HG02678 (cell line): ENCODE results near the gene MAP1B.
A peak's percentile ranks its signal among the peaks of the same experiment; 100 is the strongest.
"Not testable (repeated sequence)": the region's sequence is repeated elsewhere in the genome, so short reads cannot be mapped to it uniquely, and the experiment has no call there.

ENCODE experiments used
- ATAC-seq: cut with Tn5 transposase; IDR thresholded peaks from one replicate; pipeline ENCODE4 v1.9.1; 2021; ENCODE audit warnings: mild to moderate bottlenecking, moderate library complexity; ENCODE audit not compliant: unreplicated experiment

The MAP1B gene

DNA sequence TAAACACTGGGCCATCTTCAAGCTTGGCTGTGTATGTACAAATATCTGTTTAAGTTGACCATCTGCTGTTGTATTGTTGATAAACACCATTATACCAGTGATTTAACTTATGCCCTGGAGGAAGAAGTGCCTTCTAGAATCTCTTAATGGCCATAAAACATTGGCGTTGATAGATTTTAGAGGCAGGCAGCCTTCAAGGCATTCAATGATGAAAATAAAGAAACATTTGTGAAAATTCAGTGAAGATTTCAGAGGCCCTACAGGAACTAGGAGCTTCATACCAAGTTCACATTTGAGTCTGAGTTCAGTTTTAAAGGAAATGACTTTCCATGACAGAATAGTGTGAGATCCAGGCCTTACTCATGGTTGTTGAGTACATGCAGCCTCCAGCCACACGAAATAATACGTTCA, 52.2 kb downstream of the MAP1B start:
- ATAC-seq: no peak

DNA sequence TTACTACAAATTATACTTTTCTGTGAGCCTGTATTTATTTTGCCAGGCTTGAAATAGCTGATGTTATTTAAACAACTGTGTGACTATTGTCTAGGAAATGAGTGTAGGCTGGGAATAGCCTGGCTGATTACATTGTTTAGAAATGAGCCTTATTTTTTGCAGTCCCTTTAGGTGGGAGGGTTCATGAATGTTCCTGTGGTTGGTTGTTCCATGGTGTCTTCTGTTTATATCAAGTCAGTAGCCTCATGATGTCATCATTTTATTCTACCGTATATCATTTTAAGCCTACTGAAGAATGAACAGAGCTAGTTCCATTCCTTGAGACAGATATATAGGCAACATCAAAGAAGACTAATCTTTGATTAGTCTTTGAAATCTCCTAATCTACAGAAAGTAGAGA, 53.1 kb downstream of the MAP1B start:
- no peak for ATAC-seq

DNA sequence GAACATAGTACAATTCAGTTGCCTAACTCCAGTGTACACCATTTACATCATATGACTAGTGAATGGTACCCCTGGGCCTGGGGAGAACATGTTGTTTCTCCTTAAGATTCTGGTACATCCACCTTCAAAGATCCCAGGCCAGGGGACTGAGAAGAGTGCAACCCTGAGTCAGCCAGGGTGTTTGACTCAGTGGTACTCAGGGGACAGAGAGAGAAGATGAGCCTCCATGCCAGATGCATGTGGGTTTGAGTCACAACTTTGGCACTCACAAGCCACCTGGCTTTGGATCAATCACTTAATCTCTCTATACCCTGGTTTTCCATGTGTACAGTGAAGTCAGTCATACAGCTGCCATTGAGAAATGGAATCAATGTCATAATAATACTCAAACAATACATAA, 53.7 kb downstream of the MAP1B start:
- ATAC-seq: no peak

DNA sequence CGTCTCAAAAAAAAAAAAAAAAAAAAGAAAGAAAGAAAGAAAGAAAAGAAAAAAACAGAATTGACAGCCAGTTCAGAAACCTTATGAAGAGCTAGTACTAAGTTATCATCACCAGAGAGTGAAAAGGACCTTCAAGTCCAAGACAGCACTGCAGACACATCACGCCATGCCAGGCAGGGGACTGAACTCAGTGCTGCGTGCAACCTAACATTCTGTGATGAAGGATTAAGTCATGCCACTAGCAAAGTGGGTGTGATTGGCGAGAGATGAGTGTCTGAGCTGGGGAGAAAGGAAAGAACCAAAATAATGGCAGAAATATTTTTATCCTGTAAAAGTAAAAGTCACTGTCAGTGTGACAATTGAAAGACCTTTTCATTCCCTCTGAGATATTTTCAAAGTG, 54.7 kb downstream of the MAP1B start:
- ATAC-seq: no peak

DNA sequence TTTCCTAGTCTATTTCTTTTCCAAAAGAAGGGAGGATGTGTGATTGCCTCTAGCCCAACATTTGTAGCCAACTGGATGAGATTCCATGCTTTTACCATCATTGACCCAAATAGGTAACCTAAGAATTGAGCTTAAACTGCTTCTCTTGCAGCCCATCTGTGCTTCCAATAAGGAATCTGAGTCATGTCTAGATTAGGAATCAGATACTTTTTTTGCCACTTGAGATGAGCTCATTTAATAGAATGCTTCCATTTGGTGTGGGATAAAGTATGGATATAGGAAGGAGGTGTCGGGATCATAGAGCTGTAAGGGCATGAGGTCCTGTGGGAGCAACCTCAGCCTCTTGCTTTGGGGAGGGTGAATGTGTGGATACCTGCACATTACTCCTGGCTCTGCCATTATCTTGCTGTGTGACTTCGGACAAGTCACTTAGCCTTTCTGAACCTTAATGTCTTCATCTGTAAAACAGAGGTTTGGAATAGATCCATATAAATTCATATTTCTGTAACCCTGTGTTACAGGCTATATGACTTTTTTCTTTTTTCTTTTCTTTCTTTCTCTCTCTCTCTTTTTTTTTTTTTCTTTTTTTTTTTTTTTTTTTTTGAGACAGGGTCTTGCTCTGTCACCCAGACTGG, 56.2 kb downstream of the MAP1B start:
- no peak for ATAC-seq

DNA sequence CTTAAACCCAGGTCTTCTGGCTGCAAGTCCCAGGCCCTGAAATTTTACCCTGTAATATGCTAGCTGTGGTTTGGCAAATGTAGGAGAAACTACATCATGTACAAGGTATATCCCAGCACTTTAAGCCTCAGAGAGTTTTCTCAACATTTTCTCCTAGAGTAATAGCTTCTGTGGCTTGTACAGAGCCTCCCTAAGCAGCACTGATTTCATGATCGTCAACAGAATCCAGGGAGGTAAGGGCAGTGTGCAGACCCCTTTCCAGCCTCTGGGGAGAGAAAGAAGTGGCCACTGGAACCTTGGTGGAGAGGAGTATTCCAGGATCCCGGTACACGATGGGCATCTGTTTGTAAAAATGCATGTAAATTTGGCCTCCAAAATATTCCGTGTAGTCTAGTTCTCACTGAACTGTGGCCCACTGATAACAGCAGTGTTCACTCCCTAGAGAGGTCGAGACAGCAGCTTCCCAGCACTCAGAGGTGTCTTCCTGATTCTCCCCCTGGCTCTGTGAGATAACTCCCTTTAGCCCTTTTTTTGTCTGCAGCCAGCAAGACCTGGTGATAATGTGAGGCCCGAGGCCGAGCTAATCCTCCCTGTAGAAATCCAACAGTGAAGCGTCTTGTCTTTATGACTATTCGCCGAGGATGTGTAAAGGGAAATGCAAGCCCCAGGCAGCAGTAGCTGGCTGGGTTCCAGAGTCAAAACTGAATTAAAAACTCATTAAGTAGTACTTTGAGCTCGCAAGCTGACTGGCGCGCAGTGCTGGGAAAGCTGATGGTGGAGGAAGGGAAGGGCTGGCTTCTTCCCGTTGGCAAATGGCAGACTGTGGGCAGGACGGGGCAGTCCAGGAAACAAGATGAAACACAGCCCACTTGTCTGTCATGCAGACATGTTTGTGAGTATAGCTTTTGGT, 59.0 kb downstream of the MAP1B start:
- no peak for ATAC-seq

DNA sequence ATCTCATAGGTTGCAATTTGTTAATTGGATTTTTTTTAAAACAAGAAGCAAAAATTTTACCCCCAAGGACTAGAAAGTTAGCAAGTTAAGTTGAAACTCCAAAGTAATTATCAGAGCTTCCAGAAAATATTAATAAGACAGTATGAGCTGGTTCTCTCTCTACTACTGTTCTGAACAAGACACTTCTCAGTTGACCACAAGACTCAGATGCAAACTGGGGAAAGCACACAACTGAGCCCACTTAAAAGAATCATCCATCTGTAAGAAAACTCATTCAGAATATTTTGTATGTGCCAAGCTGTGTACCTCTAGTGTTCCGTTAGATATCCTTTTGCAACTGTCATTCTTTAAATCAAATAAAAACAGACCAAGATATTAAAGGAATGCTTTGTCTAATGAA, 60.0 kb downstream of the MAP1B start:
- peak; percentile 62 for ATAC-seq

DNA sequence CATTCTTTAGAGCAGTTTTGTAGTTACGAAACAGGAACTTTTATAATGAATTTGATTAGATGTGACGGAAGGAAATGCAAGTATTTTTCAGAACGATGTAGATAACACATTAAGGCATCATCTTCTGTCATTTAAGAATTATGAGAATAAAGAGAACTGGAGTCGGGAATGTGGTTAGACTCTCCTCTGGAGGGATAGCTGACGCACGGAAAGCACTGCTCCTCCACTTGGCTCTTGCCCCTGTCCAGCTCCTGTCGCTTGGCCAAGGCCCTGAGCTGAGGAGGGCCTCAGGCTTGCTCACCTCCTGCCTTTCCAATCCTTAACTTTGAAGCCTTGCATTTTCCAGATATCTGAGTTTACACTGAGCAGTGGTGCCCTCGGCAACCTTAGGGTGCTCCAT, 60.5 kb downstream of the MAP1B start:
- no peak for ATAC-seq

DNA sequence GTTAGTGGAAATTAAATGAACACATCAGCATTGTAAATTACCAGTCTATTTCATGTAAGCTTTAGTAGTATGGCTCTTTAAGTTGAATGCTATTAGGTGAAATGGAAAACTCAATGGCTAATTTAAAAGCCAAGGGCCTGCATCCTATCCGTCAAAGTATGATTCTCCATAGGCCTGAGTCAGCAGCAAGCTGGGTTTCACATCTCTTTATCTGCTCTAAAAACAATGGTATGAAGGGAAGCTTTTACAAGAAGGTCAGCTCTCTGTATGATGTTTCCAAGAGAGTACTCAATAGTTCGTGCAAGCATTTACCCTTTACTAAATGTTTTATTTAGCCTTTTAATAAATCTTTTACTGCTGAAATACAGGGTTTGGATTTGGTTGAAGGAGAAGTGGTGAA, 62.8 kb downstream of the MAP1B start:
- no peak for ATAC-seq

DNA sequence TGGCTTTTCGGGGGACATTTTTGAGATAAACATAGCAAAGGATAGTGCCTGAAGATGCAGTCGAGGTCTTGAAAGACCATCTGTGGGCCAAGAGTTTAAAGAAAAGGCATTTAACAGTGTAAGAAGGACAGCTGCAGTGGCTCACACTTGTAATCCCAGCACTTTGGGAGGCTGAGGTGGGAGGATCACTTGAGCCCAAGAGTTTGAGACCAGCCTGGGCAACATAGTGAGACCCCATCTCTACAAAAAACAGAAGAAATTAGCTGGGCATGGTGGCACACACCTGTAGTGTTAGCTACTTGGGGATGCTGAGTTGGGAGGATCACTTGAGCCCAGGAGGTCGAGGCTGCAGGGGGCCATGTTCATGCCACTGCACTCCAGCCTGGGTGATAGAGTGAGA, 63.9 kb downstream of the MAP1B start:
- ATAC-seq: not testable (repeated sequence)

DNA sequence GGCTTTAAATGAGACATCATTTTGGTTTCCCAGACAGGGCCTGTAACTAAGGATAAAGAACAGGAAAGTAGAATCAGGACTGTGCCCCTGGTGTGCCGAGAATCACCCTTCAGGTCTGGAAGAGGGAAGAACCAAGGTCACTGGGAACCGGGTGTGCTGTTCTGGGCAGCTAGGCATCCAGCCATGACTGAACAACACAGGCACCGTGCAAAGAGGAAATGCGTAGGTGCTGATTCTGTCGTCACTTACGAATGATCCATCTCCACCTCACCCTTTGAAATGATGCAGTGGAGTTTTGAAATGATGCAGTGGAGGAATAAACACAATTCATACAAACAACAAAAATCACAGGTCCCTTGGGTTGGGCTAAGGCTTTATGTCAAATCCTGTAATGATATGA, 64.4 kb downstream of the MAP1B start:
- ATAC-seq: no peak

DNA sequence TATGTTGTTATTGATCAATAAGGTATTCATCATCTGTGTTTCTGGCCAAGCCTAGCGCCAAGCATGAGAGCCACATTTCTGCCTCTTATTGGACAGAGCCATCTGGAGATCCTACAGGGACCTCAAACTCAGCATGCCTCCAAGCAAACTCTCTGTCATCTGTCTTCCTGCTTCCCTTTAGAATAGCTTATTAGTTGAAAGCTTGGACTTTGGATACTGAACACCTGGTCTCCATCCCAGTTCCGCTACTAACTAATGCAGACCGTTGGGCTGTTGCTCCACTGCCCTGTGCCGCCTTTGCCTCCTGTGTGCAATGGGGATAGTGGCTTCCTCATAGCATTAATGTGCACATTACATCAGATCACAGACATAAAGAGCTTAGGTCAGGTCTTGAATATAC, 65.5 kb downstream of the MAP1B start:
- no peak for ATAC-seq

DNA sequence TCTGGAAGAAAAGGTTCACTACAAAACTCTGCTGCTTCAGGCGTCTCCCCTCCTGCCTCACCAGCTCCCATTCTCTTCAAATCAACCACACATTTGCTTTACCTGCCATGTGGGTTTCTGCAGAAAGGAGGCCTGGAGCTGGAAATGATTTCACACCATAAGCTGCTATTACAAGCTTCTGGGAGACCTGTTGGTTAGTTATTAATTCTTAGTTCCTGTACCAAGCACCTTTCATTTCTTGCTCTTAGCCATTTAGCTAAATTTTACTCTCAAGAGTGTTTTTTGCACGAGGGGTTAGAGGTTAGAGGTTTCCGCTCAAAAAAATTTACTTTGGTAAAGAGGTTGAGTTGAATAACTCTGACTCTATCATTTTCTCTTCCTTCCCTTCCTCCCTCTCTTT, 70.3 kb downstream of the MAP1B start:
- peak; percentile 90 for ATAC-seq

DNA sequence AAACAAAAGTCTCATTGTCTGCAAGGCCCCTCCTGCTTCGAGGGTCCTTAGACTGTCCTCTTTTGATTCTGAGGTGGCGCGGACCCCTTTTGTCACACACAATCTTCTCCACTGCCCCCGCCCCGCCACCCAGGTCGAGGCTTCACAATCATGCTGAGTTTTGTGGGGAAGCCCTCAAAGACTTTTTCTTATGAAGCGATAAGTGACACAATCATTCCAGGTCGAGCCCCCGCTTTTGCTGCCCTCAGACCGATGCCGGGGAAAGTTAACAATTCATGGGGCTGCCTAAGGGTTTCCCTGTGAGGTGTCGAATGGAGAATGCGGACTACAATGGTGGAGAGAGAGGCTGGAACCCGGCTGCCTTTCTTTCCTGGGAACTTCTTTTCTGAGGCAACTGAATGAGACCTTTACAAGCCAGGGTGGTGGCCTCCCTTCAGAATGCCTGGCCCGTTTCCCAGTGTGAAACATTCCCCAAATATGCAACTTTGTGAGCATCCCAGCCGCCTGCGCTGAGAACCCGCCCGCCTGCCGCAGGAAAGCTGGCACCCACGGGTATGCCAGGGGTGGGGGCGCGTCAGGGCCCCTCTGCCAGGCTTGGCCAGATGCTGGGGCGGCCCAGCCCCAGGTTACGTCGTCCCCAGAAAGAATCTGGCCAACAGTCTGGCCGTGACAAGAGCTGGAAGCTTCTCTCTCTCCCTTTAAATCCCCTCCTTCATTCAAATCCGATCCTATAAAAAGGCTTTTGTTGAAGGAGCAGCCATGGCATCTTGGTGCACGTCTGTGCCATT, 71.9 kb downstream of the MAP1B start:
- no peak for ATAC-seq

DNA sequence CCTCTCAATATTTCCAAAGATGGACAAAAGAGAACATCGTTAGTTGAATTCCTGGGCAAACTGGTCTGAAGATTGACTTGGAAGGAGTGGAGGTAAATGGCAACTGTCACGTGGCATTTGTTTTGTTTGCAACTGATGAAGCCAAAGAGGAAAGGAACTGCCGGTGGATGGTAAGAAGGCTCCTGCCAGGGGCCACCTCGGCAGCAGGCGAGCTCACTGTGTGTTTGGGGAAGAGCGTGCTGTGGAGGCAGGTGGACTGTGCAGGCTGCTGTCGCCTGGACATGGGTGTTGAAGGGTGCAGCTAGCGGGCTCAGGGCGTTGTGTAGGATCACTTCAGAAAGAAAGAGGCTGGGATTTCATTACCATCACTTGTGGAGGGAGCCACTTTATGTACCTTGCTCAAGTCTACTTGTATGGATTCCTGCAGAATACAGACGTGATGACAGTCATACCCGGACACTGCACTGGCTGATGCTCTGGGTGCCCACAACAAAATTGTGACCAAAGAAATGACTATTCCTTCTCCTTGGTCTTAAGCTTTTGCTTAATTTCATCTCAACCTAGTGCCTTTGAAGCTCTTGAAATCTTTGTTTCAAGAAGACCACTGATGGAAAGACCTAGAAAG, 72.7 kb downstream of the MAP1B start:
- no peak for ATAC-seq

DNA sequence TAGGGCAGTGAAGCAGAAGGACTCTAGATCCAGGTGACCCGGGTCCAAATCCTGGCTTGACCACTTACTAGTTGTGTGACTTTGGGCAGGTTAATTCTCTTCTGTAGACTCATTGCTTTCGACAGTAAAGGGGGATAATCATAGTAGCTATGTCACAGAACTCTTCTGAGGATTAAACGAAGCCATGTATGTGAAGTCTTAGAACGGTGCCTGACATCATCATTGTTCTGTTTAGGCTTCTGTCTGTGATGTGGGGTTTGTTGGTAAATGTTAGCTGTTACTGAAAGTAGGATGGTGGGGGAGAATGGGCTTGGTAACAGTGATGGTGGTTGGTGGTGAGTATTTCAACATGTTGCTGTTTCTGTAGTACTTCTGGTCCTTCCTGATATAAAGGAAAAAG, 73.7 kb downstream of the MAP1B start:
- no peak for ATAC-seq

DNA sequence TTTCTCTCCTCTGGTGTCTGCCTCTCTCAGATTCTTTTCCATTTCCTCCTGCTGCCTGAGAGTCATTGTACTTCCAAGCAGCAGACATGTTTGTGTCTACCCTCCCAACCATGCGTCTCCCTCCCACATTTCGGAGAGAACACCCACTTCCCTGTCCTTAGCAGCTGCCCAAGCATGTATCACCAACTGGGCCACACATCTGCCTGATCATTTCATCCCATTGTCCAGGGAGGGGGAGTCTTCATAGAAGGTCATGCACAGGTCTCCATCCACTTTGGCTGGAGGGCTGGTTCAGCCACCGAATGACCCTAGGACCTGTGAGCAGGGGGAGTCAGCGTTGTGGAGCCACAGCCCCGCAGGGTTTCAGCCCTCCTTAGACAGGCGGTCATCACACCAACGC, 75.4 kb downstream of the MAP1B start:
- no peak for ATAC-seq

DNA sequence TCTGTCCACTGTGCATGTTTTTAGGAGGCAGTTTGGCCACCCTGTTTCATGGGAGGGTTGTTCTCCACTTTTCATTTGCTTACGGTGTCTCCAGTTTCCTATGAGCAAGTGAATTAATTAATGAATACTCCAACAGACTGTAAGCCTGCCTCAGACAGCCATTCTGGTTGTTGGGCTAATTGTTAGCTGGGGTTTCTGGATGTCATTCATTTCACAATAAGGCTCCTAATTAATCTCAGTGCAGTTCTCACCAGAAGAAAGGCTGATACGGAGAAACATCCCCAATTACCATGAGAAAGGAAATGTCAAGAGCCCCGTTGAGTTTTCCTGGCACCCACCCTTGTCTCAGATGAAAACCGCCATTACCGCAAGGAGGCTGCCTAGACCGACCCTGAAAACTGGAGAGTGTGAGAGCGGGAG, 75.8 kb downstream of the MAP1B start:
- ATAC-seq: no peak

DNA sequence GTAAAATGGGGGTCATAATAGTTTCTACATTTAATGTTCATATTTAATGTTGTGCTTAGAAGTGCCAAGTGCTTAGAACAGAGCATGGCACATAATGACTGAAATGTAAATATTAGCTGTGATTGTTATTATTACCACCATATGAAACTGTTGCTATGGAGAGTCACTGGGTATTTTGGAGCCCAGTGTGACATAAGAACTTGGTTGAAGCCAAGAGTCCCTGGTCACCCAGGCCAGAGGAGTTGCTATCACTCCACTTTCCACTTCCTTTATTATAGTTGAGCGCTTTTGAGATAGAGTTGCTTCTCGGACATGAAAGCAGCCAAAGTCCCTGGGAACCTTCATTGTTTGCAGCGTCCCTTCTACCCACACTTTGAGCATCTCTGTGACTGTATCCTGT, 77.1 kb downstream of the MAP1B start:
- ATAC-seq: no peak

DNA sequence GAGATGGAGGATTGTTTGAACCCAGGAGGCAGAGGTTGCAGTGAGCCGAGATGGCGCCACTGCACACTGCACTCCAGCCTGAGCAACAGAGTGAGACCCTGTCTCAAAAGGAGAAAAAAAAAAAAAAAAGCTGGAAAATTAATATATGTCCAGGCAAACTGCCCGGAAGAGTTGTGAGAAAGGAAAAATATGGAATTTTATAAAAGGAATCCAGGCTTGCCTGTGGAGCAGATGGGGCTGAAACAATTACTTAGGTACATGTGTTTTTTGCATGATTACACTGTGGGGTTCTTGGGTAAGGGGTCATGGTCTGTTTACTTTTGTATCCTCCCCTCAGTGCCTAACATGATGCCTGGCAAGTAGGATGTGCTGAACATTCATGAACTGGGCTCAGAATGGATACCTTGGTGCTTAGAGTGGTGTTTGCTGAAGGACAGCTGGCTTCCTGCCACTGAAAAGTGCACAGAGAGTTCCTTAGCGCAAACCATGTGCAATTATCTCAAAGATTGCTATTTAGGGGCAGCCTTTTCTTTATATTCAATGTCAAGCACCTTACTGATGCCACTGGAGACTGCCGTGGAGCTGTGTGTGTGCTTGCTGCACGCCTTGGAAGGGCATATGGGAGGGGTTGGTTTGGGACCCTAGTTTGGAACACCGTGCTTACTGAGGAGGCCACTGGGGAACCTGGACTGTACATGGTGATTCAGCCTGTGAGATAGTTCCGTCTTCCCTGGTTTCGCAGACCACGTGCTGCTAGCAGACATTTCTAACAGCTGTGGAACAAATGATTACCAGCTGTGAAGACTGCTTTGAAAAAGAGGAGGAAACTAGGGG, 78.4 kb downstream of the MAP1B start:
- no peak for ATAC-seq
